ENCODE data around the gene GASK1A.

- TF ChIP-seq, protein P1, sequence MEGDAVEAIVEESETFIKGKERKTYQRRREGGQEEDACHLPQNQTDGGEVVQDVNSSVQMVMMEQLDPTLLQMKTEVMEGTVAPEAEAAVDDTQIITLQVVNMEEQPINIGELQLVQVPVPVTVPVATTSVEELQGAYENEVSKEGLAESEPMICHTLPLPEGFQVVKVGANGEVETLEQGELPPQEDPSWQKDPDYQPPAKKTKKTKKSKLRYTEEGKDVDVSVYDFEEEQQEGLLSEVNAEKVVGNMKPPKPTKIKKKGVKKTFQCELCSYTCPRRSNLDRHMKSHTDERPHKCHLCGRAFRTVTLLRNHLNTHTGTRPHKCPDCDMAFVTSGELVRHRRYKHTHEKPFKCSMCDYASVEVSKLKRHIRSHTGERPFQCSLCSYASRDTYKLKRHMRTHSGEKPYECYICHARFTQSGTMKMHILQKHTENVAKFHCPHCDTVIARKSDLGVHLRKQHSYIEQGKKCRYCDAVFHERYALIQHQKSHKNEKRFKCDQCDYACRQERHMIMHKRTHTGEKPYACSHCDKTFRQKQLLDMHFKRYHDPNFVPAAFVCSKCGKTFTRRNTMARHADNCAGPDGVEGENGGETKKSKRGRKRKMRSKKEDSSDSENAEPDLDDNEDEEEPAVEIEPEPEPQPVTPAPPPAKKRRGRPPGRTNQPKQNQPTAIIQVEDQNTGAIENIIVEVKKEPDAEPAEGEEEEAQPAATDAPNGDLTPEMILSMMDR (IDR thresholded peaks at IDR 0.05; ENCODE audit: insufficient read depth, low read length, poor library complexity, severe bottlenecking) = no peak
- TF ChIP-seq EZH2phosphoT487 (conservative IDR thresholded peaks at IDR 0.05; ENCODE audit: low read length) = no peak
These were observed 33.1 kb downstream of the GASK1A start for GRCh38 chr3:43012174-43012573.

All from SU-DHL-6 (cell line).